ENCODE results near the gene APOBEC4.

DNA sequence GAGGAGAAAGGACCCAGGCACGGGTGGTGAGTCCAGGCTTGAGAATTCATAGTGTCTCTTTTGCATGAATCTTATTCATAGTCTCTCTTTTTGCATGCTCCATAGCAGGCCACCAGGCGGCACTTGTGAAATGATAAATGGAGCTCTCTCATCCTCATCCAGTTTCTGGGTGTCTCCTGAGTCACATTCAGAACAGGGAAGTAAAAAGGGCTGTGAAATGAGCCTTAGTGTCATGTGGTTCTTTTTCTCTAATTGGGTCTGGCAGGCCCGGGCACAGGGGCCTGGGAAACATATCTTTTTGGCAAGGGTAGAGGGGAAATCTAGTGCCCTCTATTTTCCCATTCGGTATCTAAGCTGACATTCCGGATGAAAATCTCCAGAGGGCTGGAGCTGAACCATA, 43.8 kb downstream of the APOBEC4 start:
- no peak for TF ChIP-seq POLR2AphosphoS5 (IDR thresholded peaks at IDR 0.05; ENCODE audit: borderline replicate concordance, low read depth, low read length)
- TF ChIP-seq EZH2 (IDR thresholded peaks at IDR 0.05), result no peak
- no peak for TF ChIP-seq FOXP2 (optimal IDR thresholded peaks at IDR 0.05; ENCODE audit: control extremely low read depth, extremely low read length, insufficient read depth)

Data from SK-N-MC (cell line).